ENCODE measurements around the gene TMEM201.

TMEM201 gene

DNA sequence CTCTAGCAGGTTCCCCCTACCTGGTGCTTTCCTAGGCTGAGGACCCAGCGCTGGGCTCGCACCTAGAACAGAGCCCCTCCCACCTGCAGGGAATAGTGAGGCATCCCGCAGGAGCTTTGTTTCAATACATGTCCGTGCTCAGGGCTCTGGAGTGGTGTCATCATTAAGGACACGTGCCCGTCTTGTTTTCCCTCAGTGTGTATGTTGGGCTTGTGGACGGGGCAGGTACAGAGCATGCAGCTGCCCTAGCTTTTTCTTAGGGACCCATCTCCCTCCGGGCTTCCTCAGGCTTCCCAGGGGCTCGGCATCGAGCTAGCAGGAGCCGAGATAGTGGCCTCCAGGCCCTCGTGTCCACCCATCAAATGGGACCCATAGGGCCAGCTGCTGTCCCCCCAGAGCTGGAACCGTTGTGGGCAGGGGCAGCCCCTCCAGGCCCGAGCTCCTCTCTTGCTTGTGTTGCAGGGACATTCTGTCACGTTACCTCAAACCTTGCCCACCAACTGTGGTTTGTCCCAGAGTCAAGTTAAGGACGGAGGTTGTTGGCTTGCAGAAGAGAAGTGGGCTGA is 3.9 kb downstream of the TMEM201 start:
- Histone ChIP-seq H3K9ac (ENCODE audit: low read depth, low read length) (no peak overlapping the region), H3K4me1 (ENCODE audit: insufficient read depth, low read length) (peaks cover 55% of the 10 kb centered on the region), H4K20me1 (ENCODE audit: insufficient read depth, low read length) (peaks cover 84% of the 10 kb centered on the region), H3K27ac (ENCODE audit: low read length) (peak overlapping the region; percentile 27; the same call in 1 of the 2 replicates), H3K27me3 (ENCODE audit: insufficient read depth, low read length, poor library complexity) (no peaks in the 10 kb centered on the region), H3K4me3 (ENCODE audit: low read depth in 1 of 2, low read length in 2 of 2) (no peak overlapping the region), H3K79me2 (ENCODE audit: insufficient read depth, low read length) (peaks cover 88% of the 10 kb centered on the region), H3K4me2 (ENCODE audit: insufficient read depth, low read length) (peak overlapping the region; percentile 96; the same call in 1 of the 2 replicates), H3K9me3 (ENCODE audit: insufficient read depth, low read length, severe bottlenecking) (no peaks in the 10 kb centered on the region), H2AFZ (ENCODE audit: low read depth, low read length) (no peak overlapping the region), H3K36me3 (ENCODE audit: insufficient read depth, low read length) (peaks cover 47% of the 10 kb centered on the region)
- ATAC-seq (ENCODE audit: insufficient read depth, low read depth) = no peak
- DNase-seq = no peak
- TF ChIP-seq CTCF (IDR thresholded peaks at IDR 0.05; ENCODE audit: borderline replicate concordance, extremely low read depth, low read length, poor library complexity, severe bottlenecking) = no peak
- no peak for TF ChIP-seq EZH2 (IDR thresholded peaks at IDR 0.05; ENCODE audit: borderline replicate concordance, low read depth, low read length, severe bottlenecking)

- Histone ChIP-seq H3K27me3 (ENCODE audit: insufficient read depth, low read length, poor library complexity) (no peaks in the 10 kb centered on the region), H3K9me3 (ENCODE audit: insufficient read depth, low read length, severe bottlenecking) (no peaks in the 10 kb centered on the region), H3K4me1 (ENCODE audit: insufficient read depth, low read length) (peaks cover 53% of the 10 kb centered on the region), H2AFZ (ENCODE audit: low read depth, low read length) (no peak overlapping the region), H3K4me2 (ENCODE audit: insufficient read depth, low read length) (peak overlapping the region; percentile 96), H3K27ac (ENCODE audit: low read length) (peak overlapping the region; percentile 27; the same call in 1 of the 2 replicates), H3K79me2 (ENCODE audit: insufficient read depth, low read length) (peaks cover 89% of the 10 kb centered on the region), H4K20me1 (ENCODE audit: insufficient read depth, low read length) (peaks cover 87% of the 10 kb centered on the region), H3K9ac (ENCODE audit: low read depth, low read length) (no peak overlapping the region; the same call in 1 of the 2 replicates), H3K36me3 (ENCODE audit: insufficient read depth, low read length) (peaks cover 52% of the 10 kb centered on the region), H3K4me3 (ENCODE audit: low read depth in 1 of 2, low read length in 2 of 2) (no peak overlapping the region)
- no peak for TF ChIP-seq EZH2 (IDR thresholded peaks at IDR 0.05; ENCODE audit: borderline replicate concordance, low read depth, low read length, severe bottlenecking)
- TF ChIP-seq CTCF (IDR thresholded peaks at IDR 0.05; ENCODE audit: borderline replicate concordance, extremely low read depth, low read length, poor library complexity, severe bottlenecking) = no peak
- ATAC-seq (ENCODE audit: insufficient read depth, low read depth) (no peak), DNase-seq (no peak)
Observed at GRCh38 chr1:9593147-9593491, 4.4 kb downstream of the TMEM201 start.

GRCh38 chr1:9593492-9594465 is 5.1 kb downstream of the TMEM201 start:
- no peak for TF ChIP-seq CTCF (IDR thresholded peaks at IDR 0.05; ENCODE audit: borderline replicate concordance, extremely low read depth, low read length, poor library complexity, severe bottlenecking)
- TF ChIP-seq EZH2 (IDR thresholded peaks at IDR 0.05; ENCODE audit: borderline replicate concordance, low read depth, low read length, severe bottlenecking) = no peak
- peak overlapping the region; percentile 96 for H3K4me2 ChIP-seq (ENCODE audit: insufficient read depth, low read length)
- H3K9ac ChIP-seq (ENCODE audit: low read depth, low read length) = no peak overlapping the region; the same call in 1 of the 2 replicates
- no peak overlapping the region; the same call in 1 of the 2 replicates for H3K27ac ChIP-seq (ENCODE audit: low read length)
- H3K27me3 ChIP-seq (ENCODE audit: insufficient read depth, low read length, poor library complexity) = no peaks in the 10 kb centered on the region
- H3K4me1 ChIP-seq (ENCODE audit: insufficient read depth, low read length) = peaks cover 51% of the 10 kb centered on the region
- peak; percentile 57 for DNase-seq
- ATAC-seq (ENCODE audit: insufficient read depth, low read depth) = peak; percentile 20; the same call in 1 of the 3 replicates
- peaks cover 91% of the 10 kb centered on the region for H4K20me1 ChIP-seq (ENCODE audit: insufficient read depth, low read length)
- H3K4me3 ChIP-seq (ENCODE audit: low read depth in 1 of 2, low read length in 2 of 2) = no peak overlapping the region
- no peak overlapping the region for H2AFZ ChIP-seq (ENCODE audit: low read depth, low read length)
- H3K9me3 ChIP-seq (ENCODE audit: insufficient read depth, low read length, severe bottlenecking) = no peaks in the 10 kb centered on the region
- peaks cover 88% of the 10 kb centered on the region for H3K79me2 ChIP-seq (ENCODE audit: insufficient read depth, low read length)
- H3K36me3 ChIP-seq (ENCODE audit: insufficient read depth, low read length) = peaks cover 59% of the 10 kb centered on the region

Data from DND-41 (cell line).